K562 (cell line): ENCODE data around the gene ZMAT3. TPM values are rescaled to one million over a fixed set of nuclear protein-coding genes. Genes with fewer than 3 reads are reported as not detected.
"Not testable (repeated sequence)": the region's sequence is repeated elsewhere in the genome, so short reads cannot be mapped to it uniquely, and the experiment has no call there.

Source experiments
- ATAC-seq: fragments of 200-7000 bp; cut with Tn5 transposase; 3 replicates; pipeline ENCODE4 v1.9.1; 2020; ENCODE audit warnings: moderate library complexity
- BruUV-seq: library from RNA; stranded (reverse); fragments of 400-500 nt; replicated peaks from 2 replicates; lab custom pipeline; 2021; lab: Mats Ljungman, UMichigan
- CTCF ChIA-PET: fragments of 300-600 bp; formaldehyde crosslinking; extraction: SDS; loops from one replicate; lab custom pipeline; 2021; ENCODE audit warnings: low intra/inter-chr PET ratio; lab: Yijun Ruan, JAX
- POLR2A ChIA-PET: fragments of 300-600, 350-650 bp; sonication (Branson Sonifier 250); formaldehyde crosslinking; extraction: SDS; loops from one replicate; lab custom pipeline; 2021; ENCODE audit warnings: antibody characterized with exemption, inconsistent platforms; lab: Yijun Ruan, JAX
- DNase-seq, 4 experiments: peaks; one replicate each; pipeline versions ENCODE4 v3.0.0 to v3.0.0-alpha.2; 2011 to 2018; ENCODE audit warnings: low spot score in 3 of 4, mixed read lengths in 3 of 4; ENCODE audit errors: extremely low read depth in 1 of 4
- FAIRE-seq: peaks from 2 replicates; lab custom pipeline; 2011; peaks lifted over from hg19 to GRCh38; lab: Jason Lieb, UNC
- H2AFZ ChIP-seq: 2 replicates; pipeline ENCODE4 v1.6.0; 2011; ENCODE audit warnings: low read depth, low read length, control low read depth, inconsistent platforms
- H3K27ac ChIP-seq: fragments of 200-600 bp; 3 replicates; pipeline ENCODE4 v1.8.0; 2011; ENCODE audit warnings: low read depth, mild to moderate bottlenecking, control low read depth, inconsistent platforms, low read length, moderate library complexity, mixed read lengths; ENCODE audit errors: extremely low read depth
- H3K27me3 ChIP-seq, 2 experiments: fragments of 300-600 bp in 1 of 2; 2 replicates in 1 of 2; 3 replicates in 1 of 2; pipeline versions ENCODE4 v1.6.0 to v1.8.0; 2011; ENCODE audit warnings: inconsistent platforms in 2 of 2, low read length in 2 of 2, mild to moderate bottlenecking in 1 of 2, mixed read lengths in 1 of 2, moderate library complexity in 1 of 2; ENCODE audit not compliant: control insufficient read depth in 2 of 2, insufficient read depth in 2 of 2
- H3K36me3 ChIP-seq: fragments of 300-600 bp; 3 replicates; pipeline ENCODE4 v1.8.0; 2011; ENCODE audit warnings: mild to moderate bottlenecking, low read length, inconsistent platforms; ENCODE audit not compliant: control insufficient read depth, insufficient read depth
- H3K4me1 ChIP-seq, 2 experiments: fragments of 200-600 bp in 1 of 2; replicated peaks in 1 of 2; 2 replicates in 1 of 2; 3 replicates in 1 of 2; pipeline versions ENCODE4 v1.5.1 to v1.8.0; 2011; ENCODE audit warnings: inconsistent platforms in 2 of 2, low read length in 2 of 2, mild to moderate bottlenecking in 1 of 2, mixed read lengths in 1 of 2, moderate library complexity in 1 of 2; ENCODE audit not compliant: control insufficient read depth in 2 of 2, insufficient read depth in 2 of 2
- H3K4me2 ChIP-seq: 2 replicates; pipeline ENCODE4 v1.6.1; 2011; ENCODE audit warnings: low read length, control low read depth, inconsistent platforms, mixed read lengths; ENCODE audit not compliant: insufficient read depth
- H3K4me3 ChIP-seq: fragments of 200-600 bp; sonication (generic), shearing (Covaris generic); 2 replicates; pipeline ENCODE4 v1.5.1; 2016; ENCODE audit warnings: control low read depth, inconsistent platforms
- H3K79me2 ChIP-seq: fragments of 200-600 bp; 3 replicates; pipeline ENCODE4 v1.8.0; 2011; ENCODE audit warnings: low read length, inconsistent platforms; ENCODE audit not compliant: control insufficient read depth, insufficient read depth
- H3K9ac ChIP-seq, 2 experiments: 2 replicates each; pipeline versions ENCODE4 v1.6.0 to v1.6.1; 2011; ENCODE audit warnings: low read depth in 2 of 2, low read length in 2 of 2, control low read depth in 1 of 2, inconsistent platforms in 1 of 2, mild to moderate bottlenecking in 1 of 2, mixed read lengths in 1 of 2; ENCODE audit not compliant: insufficient read depth in 1 of 2
- H3K9me1 ChIP-seq: one replicate; pipeline ENCODE4 v1.6.0; 2011; ENCODE audit warnings: inconsistent platforms, mild to moderate bottlenecking, low read length, moderate library complexity; ENCODE audit not compliant: control insufficient read depth, insufficient read depth
- H3K9me3 ChIP-seq: replicated peaks from 2 replicates; pipeline ENCODE4 v1.5.1; 2011; ENCODE audit warnings: low read depth, low read length, inconsistent platforms; ENCODE audit not compliant: control insufficient read depth, insufficient read depth
- H4K20me1 ChIP-seq: replicated peaks from 2 replicates; pipeline ENCODE4 v1.6.1; 2011; ENCODE audit warnings: low read length, inconsistent platforms, mixed read lengths; ENCODE audit not compliant: control insufficient read depth, insufficient read depth
- CBFA2T3 ChIP-seq: fragments of 450-650 bp; IDR thresholded peaks from 2 replicates; pipeline ENCODE4 v1.6.1; 2017
- DPF2 ChIP-seq: fragments of 450-650 bp; IDR thresholded peaks from 2 replicates; pipeline ENCODE4 v1.6.1; 2016
- E2F8 ChIP-seq: fragments of 450-650 bp; IDR thresholded peaks from 2 replicates; pipeline ENCODE4 v1.7.1; 2018; ENCODE audit warnings: mild to moderate bottlenecking, low read depth; ENCODE audit not compliant: partially characterized antibody
- FOSL1 ChIP-seq: fragments of 200-800 bp; sonication (Bioruptor generic); conservative IDR thresholded peaks from 2 replicates; pipeline ENCODE4 v1.6.1; 2016; ENCODE audit warnings: missing genetic modification characterization, missing compliant biosample characterization
- HES1 ChIP-seq: fragments of 450-650 bp; IDR thresholded peaks from 2 replicates; pipeline ENCODE4 v1.6.1; 2016; ENCODE audit warnings: low read depth, mild to moderate bottlenecking, moderate library complexity
- MTA2 ChIP-seq: fragments of 450-650 bp; IDR thresholded peaks from 2 replicates; pipeline ENCODE4 v1.6.1; 2016; ENCODE audit warnings: low read depth
- NCOR1 ChIP-seq: fragments of 450-650 bp; IDR thresholded peaks from 2 replicates; pipeline ENCODE4 v1.6.1; 2016; ENCODE audit warnings: mild to moderate bottlenecking, moderate library complexity
- NFATC3 ChIP-seq: fragments of 450-650 bp; IDR thresholded peaks from 2 replicates; pipeline ENCODE4 v1.6.1; 2017; ENCODE audit warnings: mild to moderate bottlenecking
- RNF219 ChIP-seq: fragments of 250-450 bp; sonication (Bioruptor Pico); IDR thresholded peaks from 2 replicates; pipeline ENCODE4 v1.5.0; 2022; ENCODE audit warnings: mild to moderate bottlenecking
- SMARCC2 ChIP-seq: fragments of 450-650 bp; IDR thresholded peaks from 2 replicates; pipeline ENCODE4 v1.6.1; 2017; ENCODE audit warnings: antibody characterized with exemption, moderate library complexity, mild to moderate bottlenecking, low read depth
- WGBS: fragments of 100-300 bp; shearing (Covaris generic); methylation state at CpG from one replicate; pipeline ENCODE4 v1.1.6; 2016; ENCODE audit warnings: low coverage, mixed read lengths; ENCODE audit not compliant: insufficient coverage; ENCODE audit errors: missing lambda C conversion rate; 5-methylcytosine and 5-hydroxymethylcytosine counted together
- in situ Hi-C: fragments of 300-500 bp; cut with MboI; formaldehyde crosslinking; loops from 4 replicates; pipeline ENCODE4 v1.15.0; 2018; ENCODE audit warnings: inconsistent platforms, mixed read lengths
- intact Hi-C: fragments of 100-400 bp; cut with micrococcal nuclease; formaldehyde crosslinking; loops from 2 replicates; pipeline ENCODE4 v1.14.2; 2022
- polyA plus RNA-seq, 8 experiments: library from polyadenylated mRNA; depleted of rRNA in 4 of 8; stranded (reverse) in 5 of 8; unstranded in 3 of 8; fragments of >200 nt; fragmentation: Nextera tagmentation in 2 of 8; fragmentation: Illumina TruSeq in 1 of 8; extraction: Ambion mirVana in 2 of 8; extraction: Trizol in 1 of 8; gene quantifications; 2 replicates each; pipeline versions ENCODE4 v1.2.1 to v1.2.3, GENCODE V29; 2011 to 2014; ENCODE audit warnings: inconsistent platforms in 1 of 8, missing spikeins in 1 of 8
- total RNA-seq, 7 experiments: library from RNA; depleted of rRNA in 6 of 7; stranded (reverse); fragments of >200 nt in 6 of 7; fragmentation: Illumina TruSeq in 2 of 7; extraction: Trizol in 2 of 7; gene quantifications; 2 replicates each; pipeline versions ENCODE4 v1.2.1 to v1.2.3, GENCODE V29; 2011 to 2021; ENCODE audit warnings: low replicate concordance in 1 of 7
- TF ChIP-seq, protein P1 (sequence below): fragments of 200-800 bp; sonication (Bioruptor generic); IDR thresholded peaks from 2 replicates; pipeline ENCODE4 v1.6.1; 2016; ENCODE audit warnings: missing genetic modification characterization, missing compliant biosample characterization

ZMAT3 gene
- total and polyA plus RNA-seq, 9 of the 15 experiments (the other 6 are each of a cell fraction or from before 2014, with no cell fraction given) = 0.87 to 5.1 (median 3.9) TPM

- no peak for TF ChIP-seq RNF219 (CRISPR knock-in tag)
Observed at GRCh38 chr3:179035232-179035631, 36.4 kb downstream of the ZMAT3 start (continued).

DNA sequence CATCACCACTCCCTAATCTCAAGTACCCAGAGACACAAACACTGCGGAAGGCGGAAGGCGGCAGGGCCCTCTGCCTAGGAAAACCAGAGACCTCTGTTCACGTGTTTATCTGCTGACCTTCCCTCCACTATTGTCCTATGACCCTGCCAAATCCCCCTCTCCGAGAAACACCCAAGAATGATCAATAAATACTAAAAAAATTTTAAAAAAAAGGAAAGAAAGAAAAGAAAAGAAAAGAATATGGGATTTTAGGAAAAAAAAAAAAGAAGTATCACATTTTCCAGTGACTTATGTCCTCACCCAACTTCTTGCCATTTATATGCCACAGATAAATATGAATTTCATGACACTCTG is 38.3 kb downstream of the ZMAT3 start:
- H3K27me3 ChIP-seq, DNase-seq, intact Hi-C loops, FAIRE-seq, H3K27ac ChIP-seq, H3K36me3 ChIP-seq, H2AFZ ChIP-seq, H3K9me3 ChIP-seq, H3K4me3 ChIP-seq, H4K20me1 ChIP-seq, H3K79me2 ChIP-seq, in situ Hi-C loops, H3K9me1 ChIP-seq, CTCF ChIA-PET, H3K4me2 ChIP-seq, H3K9ac ChIP-seq, BruUV-seq: not testable (repeated sequence)
- H3K4me1 ChIP-seq = peaks cover 28 to 34% of the 10 kb centered on the region in 2 experiments
- POLR2A ChIA-PET = interaction anchor here (1.4 kb wide), 1 partner anchor 13 kb away, joined by 3 read pairs; no protein-coding TSS in a partner anchor
- 0% methylated on average over 5 of the region's 5 CpGs for WGBS
- peak; percentile 52 for ATAC-seq
- TF ChIP-seq CBFA2T3 (peak; percentile 79), DPF2 (peak; percentile 93), SMARCC2 (peak; percentile 52; the same call in 1 of the 2 replicates), HES1 (peak; percentile 48; the same call in 1 of the 2 replicates), MTA2 (peak; percentile 53), NCOR1 (peak; percentile 36; the same call in 1 of the 2 replicates), NFATC3 (0 out of 2 replicates have a peak, but pooled peaks have one; percentile 29), E2F8 (peak; percentile 28), FOSL1 (peak; percentile 48)
- TF ChIP-seq, protein P1, sequence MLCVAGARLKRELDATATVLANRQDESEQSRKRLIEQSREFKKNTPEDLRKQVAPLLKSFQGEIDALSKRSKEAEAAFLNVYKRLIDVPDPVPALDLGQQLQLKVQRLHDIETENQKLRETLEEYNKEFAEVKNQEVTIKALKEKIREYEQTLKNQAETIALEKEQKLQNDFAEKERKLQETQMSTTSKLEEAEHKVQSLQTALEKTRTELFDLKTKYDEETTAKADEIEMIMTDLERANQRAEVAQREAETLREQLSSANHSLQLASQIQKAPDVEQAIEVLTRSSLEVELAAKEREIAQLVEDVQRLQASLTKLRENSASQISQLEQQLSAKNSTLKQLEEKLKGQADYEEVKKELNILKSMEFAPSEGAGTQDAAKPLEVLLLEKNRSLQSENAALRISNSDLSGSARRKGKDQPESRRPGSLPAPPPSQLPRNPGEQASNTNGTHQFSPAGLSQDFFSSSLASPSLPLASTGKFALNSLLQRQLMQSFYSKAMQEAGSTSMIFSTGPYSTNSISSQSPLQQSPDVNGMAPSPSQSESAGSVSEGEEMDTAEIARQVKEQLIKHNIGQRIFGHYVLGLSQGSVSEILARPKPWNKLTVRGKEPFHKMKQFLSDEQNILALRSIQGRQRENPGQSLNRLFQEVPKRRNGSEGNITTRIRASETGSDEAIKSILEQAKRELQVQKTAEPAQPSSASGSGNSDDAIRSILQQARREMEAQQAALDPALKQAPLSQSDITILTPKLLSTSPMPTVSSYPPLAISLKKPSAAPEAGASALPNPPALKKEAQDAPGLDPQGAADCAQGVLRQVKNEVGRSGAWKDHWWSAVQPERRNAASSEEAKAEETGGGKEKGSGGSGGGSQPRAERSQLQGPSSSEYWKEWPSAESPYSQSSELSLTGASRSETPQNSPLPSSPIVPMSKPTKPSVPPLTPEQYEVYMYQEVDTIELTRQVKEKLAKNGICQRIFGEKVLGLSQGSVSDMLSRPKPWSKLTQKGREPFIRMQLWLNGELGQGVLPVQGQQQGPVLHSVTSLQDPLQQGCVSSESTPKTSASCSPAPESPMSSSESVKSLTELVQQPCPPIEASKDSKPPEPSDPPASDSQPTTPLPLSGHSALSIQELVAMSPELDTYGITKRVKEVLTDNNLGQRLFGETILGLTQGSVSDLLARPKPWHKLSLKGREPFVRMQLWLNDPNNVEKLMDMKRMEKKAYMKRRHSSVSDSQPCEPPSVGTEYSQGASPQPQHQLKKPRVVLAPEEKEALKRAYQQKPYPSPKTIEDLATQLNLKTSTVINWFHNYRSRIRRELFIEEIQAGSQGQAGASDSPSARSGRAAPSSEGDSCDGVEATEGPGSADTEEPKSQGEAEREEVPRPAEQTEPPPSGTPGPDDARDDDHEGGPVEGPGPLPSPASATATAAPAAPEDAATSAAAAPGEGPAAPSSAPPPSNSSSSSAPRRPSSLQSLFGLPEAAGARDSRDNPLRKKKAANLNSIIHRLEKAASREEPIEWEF (CRISPR knock-in tag) = peak; percentile 74; the same call in 1 of the 2 replicates
